Adipose tissue (tissue), 3 donors: Measurements from ENCODE around the gene DNAJC15. TPM values are rescaled to one million over a fixed set of nuclear protein-coding genes. Genes with fewer than 3 reads are reported as not detected.

Experiments used
- H3K27ac ChIP-seq: one replicate; pipeline ENCODE4 v1.5.1; 2013; ENCODE audit warnings: low read depth, low read length
- WGBS, 3 donors: extraction: QIAGEN DNeasy Blood & Tissue Kit; methylation state at CpG; one replicate each; pipeline ENCODE4 v1.1.7; 2013; 5-methylcytosine and 5-hydroxymethylcytosine counted together
- polyA plus RNA-seq, 3 donors: library from polyadenylated mRNA; stranded (reverse); fragments of 200-250 nt; gene quantifications; one replicate each; pipeline ENCODE4 v1.2.3, GENCODE V29; 2013
- donor health status: healthy with polysubstance abuse.
- donor health status: Bipolar disorder and iron deficiency.
- donor health status: healthy.

DNAJC15 gene
- polyA plus RNA-seq, 3 donors: 10.7 to 19.1 (median 12.9) TPM

- no peak overlapping the region for H3K27ac ChIP-seq
- 71 to 89% (median 77%) methylated on average over 2 of the region's 2 CpGs for WGBS, 3 donors
These were observed 84.4 kb downstream of the DNAJC15 start for GRCh38 chr13:43107780-43108179.

- no peak overlapping the region for H3K27ac ChIP-seq
- WGBS, 3 donors: 83 to 88% (median 87%) methylated on average over 5 of the region's 5 CpGs
These were observed 86.7 kb downstream of the DNAJC15 start for GRCh38 chr13:43110036-43110435.

- no peak overlapping the region for H3K27ac ChIP-seq
- WGBS, 3 donors: 80 to 95% (median 93%) methylated on average over 2 of the region's 2 CpGs
These were observed 87.3 kb downstream of the DNAJC15 start for GRCh38 chr13:43110658-43111057.

- 84 to 87% (median 87%) methylated on average over 7 of the region's 7 CpGs for WGBS, 3 donors
- H3K27ac ChIP-seq: no peak overlapping the region
These were observed 88.4 kb downstream of the DNAJC15 start for GRCh38 chr13:43111559-43112400.

- 74 to 93% (median 75%) methylated on average over 1 of the region's 1 CpG for WGBS, 3 donors
- no peak overlapping the region for H3K27ac ChIP-seq
These were observed 90.2 kb downstream of the DNAJC15 start for GRCh38 chr13:43113603-43114002.

GRCh38 chr13:43114504-43114903 is 91.1 kb downstream of the DNAJC15 start:
- WGBS, 3 donors: 90 to 100% (median 99%) methylated on average over 1 of the region's 1 CpG
- H3K27ac ChIP-seq: no peak overlapping the region

- 93 to 98% (median 96%) methylated on average over 3 of the region's 3 CpGs for WGBS, 3 donors
- no peak overlapping the region for H3K27ac ChIP-seq
These were observed 91.8 kb downstream of the DNAJC15 start for GRCh38 chr13:43115141-43115540.

GRCh38 chr13:43116242-43116641 is 92.9 kb downstream of the DNAJC15 start:
- no peak overlapping the region for H3K27ac ChIP-seq
- WGBS, 3 donors: 85 to 95% (median 95%) methylated on average over 7 of the region's 7 CpGs

GRCh38 chr13:43118521-43118920 is 95.1 kb downstream of the DNAJC15 start:
- 75 to 86% (median 81%) methylated on average over 6 of the region's 6 CpGs for WGBS, 3 donors

GRCh38 chr13:43119206-43119605 is 95.8 kb downstream of the DNAJC15 start:
- H3K27ac ChIP-seq: no peak overlapping the region
- WGBS, 3 donors: 86 to 91% (median 90%) methylated on average over 6 of the region's 6 CpGs

More at GRCh38 chr13:43118521-43118920, 95.1 kb downstream of the DNAJC15 start:
- no peak overlapping the region for H3K27ac ChIP-seq

GRCh38 chr13:43122791-43123190 is 99.4 kb downstream of the DNAJC15 start:
- WGBS, 3 donors: 69 to 90% (median 74%) methylated on average over 6 of the region's 6 CpGs
- no peak overlapping the region for H3K27ac ChIP-seq

- H3K27ac ChIP-seq: no peak overlapping the region
- 84 to 89% (median 85%) methylated on average over 6 of the region's 6 CpGs for WGBS, 3 donors
These were observed 100.5 kb downstream of the DNAJC15 start for GRCh38 chr13:43123856-43124255.

- no peak overlapping the region for H3K27ac ChIP-seq
- WGBS, 3 donors: 84 to 97% (median 88%) methylated on average over 8 of the region's 8 CpGs
These were observed 101.1 kb downstream of the DNAJC15 start for GRCh38 chr13:43124490-43124889.

GRCh38 chr13:43126420-43126819 is 103.0 kb downstream of the DNAJC15 start:
- WGBS, 3 donors: 69 to 78% (median 70%) methylated on average over 4 of the region's 4 CpGs
- H3K27ac ChIP-seq: no peak overlapping the region

- WGBS, 3 donors: 68 to 76% (median 72%) methylated on average over 9 of the region's 9 CpGs
- no peak overlapping the region for H3K27ac ChIP-seq
These were observed 103.9 kb downstream of the DNAJC15 start for GRCh38 chr13:43127103-43127798.

GRCh38 chr13:43127827-43128226 is 104.4 kb downstream of the DNAJC15 start:
- 30 to 51% (median 35%) methylated on average over 3 of the region's 3 CpGs for WGBS, 3 donors

GRCh38 chr13:43128504-43128961 is 105.1 kb downstream of the DNAJC15 start:
- WGBS, 3 donors: 63 to 82% (median 81%) methylated on average over 21 of the region's 21 CpGs
- H3K27ac ChIP-seq: no peak overlapping the region

More at GRCh38 chr13:43127827-43128226, 104.4 kb downstream of the DNAJC15 start:
- no peak overlapping the region for H3K27ac ChIP-seq

- no peak overlapping the region for H3K27ac ChIP-seq
- 61 to 80% (median 69%) methylated on average over 8 of the region's 8 CpGs for WGBS, 3 donors
These were observed 105.7 kb downstream of the DNAJC15 start for GRCh38 chr13:43129066-43129465.

GRCh38 chr13:43129511-43130110 is 106.2 kb downstream of the DNAJC15 start:
- 45 to 83% (median 75%) methylated on average over 3 of the region's 3 CpGs for WGBS, 3 donors
- H3K27ac ChIP-seq: no peak overlapping the region
